ENCODE results near the gene AKAP6.

- TF ChIP-seq CTCF (IDR thresholded peaks at IDR 0.05) (no peak), EP300 (IDR thresholded peaks at IDR 0.05) (no peak), POLR2A (IDR thresholded peaks at IDR 0.05) (no peak)
Measured at GRCh38 chr14:32432813-32433538, 103.9 kb downstream of the AKAP6 start.
